Activated CD4-positive, alpha-beta T cell treated with anti-CD3 and anti-CD28 coated beads, Interleukin-2, amount 50 U/mL, for 48 hours (primary cell): ENCODE results near the gene TAPBP.
A peak's percentile ranks its signal among the peaks of the same experiment; 100 is the strongest.
"Not testable (repeated sequence)": the region's sequence is repeated elsewhere in the genome, so short reads cannot be mapped to it uniquely, and the experiment has no call there.

Source experiments
- DNase-seq, 2 experiments: peaks; one replicate each; pipeline ENCODE4 v3.0.0-alpha.2; 2020

Gene TAPBP

GRCh38 chr6:33313709-33314514 lies at the start of gene TAPBP:
TAPBP (minus strand) TSS chr6:33314078; CDS start chr6:33314041, 37 bp downstream.
- peak; percentile 86 to 88 for DNase-seq

DNA sequence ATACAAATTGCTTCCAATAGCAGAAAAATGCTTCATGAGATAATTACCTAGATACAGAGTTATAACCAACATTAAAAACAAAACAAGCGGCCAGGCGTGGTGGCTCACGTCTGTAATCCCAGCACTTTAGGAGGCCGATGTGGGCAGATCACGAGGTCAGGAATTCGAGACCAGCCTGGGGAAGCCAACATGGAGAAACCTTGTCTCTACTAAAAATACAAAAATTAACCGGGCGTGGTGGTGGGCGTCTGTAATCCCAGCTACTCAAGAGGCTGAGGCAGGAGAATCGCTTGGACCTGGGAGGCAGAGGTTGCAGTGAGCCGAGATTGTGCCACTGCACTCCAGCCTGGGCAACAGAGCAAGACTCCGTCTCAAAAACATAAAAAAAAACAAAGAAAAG lies 49.6 kb upstream of the TAPBP start:
- not testable (repeated sequence) for DNase-seq

- DNase-seq, result no peak
Observed at GRCh38 chr6:33359331-33359730, 45.5 kb upstream of the TAPBP start.

DNA sequence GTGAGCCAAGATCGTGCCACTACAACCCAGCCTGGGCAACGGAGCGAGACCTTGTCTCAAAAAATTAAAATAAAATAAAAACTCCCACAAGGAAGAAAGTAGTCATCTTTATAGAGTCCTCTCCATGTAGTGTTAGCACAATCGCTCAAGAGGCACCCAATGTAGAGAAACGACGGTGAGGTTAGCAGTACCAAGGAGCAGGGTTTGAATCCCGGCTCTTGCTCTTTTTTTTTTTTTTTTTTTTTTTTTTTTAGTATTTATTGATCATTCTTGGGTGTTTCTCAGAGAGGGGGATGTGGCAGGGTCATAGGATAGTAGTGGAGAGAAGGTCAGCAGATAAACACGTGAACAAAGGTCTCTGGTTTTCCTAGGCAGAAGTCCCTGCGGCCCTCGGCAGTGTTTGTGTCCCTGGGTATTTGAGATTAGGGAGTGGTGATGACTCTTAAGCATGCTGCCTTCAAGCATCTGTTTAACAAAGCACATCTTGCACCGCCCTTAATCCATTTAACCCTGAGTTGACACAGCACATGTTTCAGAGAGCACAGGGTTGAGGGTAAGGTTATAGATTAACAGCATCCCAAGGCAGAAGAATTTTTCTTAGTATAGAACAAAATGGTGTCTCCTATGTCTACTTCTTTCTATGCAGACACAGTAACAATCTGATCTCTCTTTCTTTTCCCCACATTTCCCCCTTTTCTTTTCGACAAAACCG lies 43.4 kb upstream of the TAPBP start:
- not testable (repeated sequence) for DNase-seq

DNA sequence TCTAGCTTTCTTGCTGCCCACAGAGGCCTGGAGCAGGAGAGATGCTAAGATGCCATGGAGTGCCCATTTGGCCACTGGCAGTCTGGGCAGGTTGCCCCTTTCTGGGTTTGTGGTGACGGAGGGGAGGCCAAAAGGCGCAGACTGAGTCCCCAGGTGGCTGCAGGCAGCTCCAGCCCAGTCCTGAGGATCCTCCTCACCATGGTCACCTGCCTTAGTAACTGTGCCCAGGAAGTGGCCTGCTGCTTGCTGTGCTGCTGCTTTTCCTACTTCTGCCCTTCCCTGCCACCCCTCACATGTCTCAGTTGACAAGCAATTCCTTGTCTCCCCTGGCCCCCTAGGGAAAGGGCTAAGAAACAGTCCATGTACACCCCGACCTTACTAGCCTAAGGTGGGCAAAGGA lies 42.4 kb upstream of the TAPBP start:
- no peak for DNase-seq

GRCh38 chr6:33355860-33356259 lies 42.0 kb upstream of the TAPBP start:
- DNase-seq, result not testable (repeated sequence)

GRCh38 chr6:33347816-33348215 lies 33.9 kb upstream of the TAPBP start:
- DNase-seq, result no peak

DNA sequence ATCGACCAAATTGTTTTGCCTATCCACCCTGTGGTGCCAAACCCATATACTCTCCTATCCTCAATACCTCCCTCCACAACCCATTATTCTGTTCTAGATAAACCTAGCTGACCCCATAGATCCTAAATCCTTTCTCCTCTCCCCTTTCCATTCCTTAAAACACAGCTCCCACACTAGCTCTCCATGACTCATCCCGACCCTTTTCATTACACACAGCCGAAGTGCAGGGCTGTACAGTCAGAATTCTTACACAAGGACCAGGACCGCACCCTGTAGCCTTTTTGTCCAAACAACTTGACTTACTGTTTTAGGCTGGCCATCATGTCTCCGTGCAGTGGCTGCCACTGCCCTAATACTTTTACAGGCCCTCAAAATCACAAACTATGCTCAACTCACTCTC lies 33.1 kb upstream of the TAPBP start:
- not testable (repeated sequence) for DNase-seq

GRCh38 chr6:33344701-33345697 lies 31.1 kb upstream of the TAPBP start:
- DNase-seq, result peak; percentile 57 to 64

- DNase-seq, result peak in 1 of 2 experiments; percentile 15
Observed at GRCh38 chr6:33343953-33344611, 30.2 kb upstream of the TAPBP start.

DNA sequence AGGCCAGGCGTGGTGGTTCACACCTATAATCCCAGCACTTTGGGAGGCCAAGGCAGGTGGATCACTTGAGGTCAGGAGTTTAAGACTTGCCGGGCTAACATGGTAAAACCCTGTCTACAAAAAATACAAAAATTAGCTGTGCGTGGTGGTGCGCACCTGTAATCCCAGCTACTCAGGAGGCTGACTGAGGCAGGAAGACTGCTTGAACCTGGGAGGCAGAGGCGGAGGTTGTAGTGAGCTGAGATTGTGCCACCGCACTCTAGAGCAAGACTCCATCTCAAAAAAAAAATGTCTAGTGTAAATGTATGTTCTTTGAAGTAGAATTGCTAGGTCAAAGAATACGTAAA lies 29.7 kb upstream of the TAPBP start:
- peak in 1 of 2 experiments; percentile 8 for DNase-seq

DNA sequence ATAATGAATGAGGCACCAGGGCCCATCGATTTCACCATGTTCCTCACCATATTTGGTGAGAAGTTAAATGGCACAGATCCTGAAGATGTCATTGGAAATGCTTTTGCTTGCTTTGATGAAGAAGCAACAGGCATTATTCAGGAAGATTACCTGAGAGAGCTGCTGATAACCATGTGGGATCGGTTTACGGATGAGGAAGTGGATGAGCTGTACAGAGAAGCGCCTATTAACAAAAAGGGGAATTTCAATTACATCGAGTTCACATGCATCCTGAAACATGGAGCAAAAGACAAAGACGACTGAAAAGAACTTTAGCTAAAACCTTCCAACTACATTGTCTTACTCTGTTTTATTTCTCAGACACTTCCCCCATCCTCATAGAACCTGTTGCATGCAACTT lies 25.3 kb upstream of the TAPBP start:
- DNase-seq, result no peak

- DNase-seq, result no peak
Observed at GRCh38 chr6:33336495-33336894, 22.6 kb upstream of the TAPBP start.

DNA sequence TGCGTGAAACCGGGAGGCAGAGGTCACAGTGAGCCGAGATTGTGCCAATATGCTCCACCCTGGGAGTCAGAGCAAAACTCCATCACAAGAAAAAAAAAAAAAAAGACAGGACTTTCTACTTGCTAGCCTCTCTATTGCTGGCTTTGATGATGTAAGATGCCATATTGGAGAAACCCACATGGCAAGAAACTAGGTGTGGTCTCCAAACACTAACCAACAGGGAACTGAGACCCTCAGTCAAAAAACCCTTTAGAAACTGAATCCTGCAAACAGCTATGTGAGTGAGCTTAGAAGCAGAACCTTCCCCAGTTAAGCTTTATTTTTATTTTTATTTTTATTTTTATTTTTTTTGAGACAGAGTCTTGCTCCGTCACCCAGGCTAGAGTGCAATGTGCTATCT lies 22.0 kb upstream of the TAPBP start:
- no peak for DNase-seq

DNA sequence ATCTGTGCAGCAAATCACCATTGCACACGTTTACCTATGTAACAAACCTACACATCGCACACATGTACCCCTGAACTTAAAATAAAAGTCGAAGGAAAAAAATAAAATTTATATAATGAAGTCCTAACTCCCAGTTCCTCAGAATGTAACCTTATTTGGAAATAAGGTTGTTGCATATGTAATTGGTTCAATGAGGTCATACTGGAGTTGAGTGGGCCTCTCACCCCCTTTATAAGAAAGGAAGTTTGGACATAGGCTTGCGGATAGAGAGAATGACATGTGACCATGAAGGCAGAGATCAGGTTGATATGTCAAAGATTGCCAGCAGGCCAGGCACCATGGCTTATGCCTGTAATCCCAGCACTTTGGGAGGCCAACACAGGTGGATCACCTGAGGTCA lies 19.8 kb upstream of the TAPBP start:
- no peak for DNase-seq

- DNase-seq, result no peak
Observed at GRCh38 chr6:33330736-33331135, 16.9 kb upstream of the TAPBP start.

DNA sequence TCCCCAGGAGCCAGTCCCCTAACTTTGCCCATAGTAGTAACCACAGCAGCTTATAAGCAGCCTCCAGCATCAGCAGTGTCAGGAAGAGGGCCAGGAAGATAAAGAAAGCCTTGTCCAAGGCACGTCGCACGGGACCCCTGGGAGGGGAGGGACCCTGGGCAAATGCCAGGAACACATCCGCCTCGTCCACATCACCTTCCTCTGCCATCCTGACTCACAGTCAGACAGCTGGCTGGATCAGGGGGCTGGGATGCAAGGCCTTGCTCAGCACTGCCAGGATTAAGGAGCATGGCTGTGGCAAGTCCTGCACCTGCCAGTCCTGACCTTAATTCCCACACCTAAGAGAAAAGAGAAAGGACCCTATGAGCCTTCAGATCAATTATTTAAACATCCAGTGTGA lies 15.2 kb upstream of the TAPBP start:
- no peak for DNase-seq

DNA sequence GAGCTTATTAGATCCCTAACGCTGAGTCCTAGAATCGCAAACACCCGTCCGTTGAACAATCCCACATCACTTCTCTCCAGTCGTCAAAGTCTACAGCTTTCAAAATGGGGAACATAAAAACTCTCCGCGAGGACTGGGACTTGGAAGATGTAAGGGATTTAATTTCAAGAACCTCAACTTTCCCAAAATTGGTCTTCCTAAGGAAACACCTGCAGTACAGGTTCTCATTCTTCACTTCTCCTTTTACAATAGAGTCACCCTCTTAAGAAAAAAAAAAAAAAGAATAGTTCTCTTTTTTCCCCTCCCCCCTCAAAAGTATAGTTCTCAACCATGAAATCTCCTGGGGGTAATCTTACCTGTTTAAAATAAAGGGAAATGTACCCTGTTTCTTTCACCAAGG lies 10.2 kb upstream of the TAPBP start:
- no peak for DNase-seq

DNA sequence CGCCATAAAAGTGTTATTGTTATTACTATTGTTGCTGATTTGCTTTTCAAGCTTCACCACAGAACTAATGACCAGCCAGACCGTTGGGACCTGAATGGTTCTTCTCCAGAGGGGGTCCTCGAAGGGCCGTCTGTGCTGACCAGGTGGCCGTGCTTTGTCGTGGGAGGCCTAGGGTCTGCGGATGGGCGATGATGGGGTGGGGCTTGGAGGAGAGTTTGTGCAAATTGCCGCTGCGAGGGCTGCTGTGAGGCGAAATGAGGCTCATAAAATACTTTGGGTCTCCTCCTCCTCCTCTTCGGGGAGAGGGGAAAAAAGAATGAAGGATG lies 9.7 kb upstream of the TAPBP start:
- peak in 1 of 2 experiments; percentile 23 for DNase-seq

- no peak for DNase-seq
Observed at GRCh38 chr6:33321227-33321626, 7.3 kb upstream of the TAPBP start.

- no peak for DNase-seq
Observed at GRCh38 chr6:33320315-33321181, 6.7 kb upstream of the TAPBP start.

- no peak for DNase-seq
Observed at GRCh38 chr6:33319939-33320314, 6.0 kb upstream of the TAPBP start.
